Bronchial epithelial cell (primary cell): ENCODE data around the gene MOGAT1. TPM values are rescaled to one million over a fixed set of nuclear protein-coding genes. Genes with fewer than 3 reads are reported as not detected.

ENCODE experiments used
- DNase-seq: peaks from one replicate; pipeline ENCODE4 v3.0.0-alpha.2; 2010; ENCODE audit warnings: low read depth
- FAIRE-seq: peaks from 2 replicates; lab custom pipeline; 2011; peaks lifted over from hg19 to GRCh38; lab: Jason Lieb, UNC
- H3K27me3 ChIP-seq: 2 replicates; pipeline ENCODE4 v1.5.1; 2011; ENCODE audit warnings: low read length; ENCODE audit not compliant: control insufficient read depth, insufficient read depth
- H3K36me3 ChIP-seq: 2 replicates; pipeline ENCODE4 v1.5.1; 2011; ENCODE audit warnings: low read length; ENCODE audit not compliant: control insufficient read depth, insufficient read depth
- H3K4me3 ChIP-seq: 2 replicates; pipeline ENCODE4 v1.5.1; 2011; ENCODE audit warnings: mild to moderate bottlenecking, low read depth, low read length, control low read depth
- total RNA-seq: library from RNA; depleted of rRNA; stranded (reverse); fragments of >200 nt; gene quantifications from 2 replicates; pipeline ENCODE4 v1.2.1, GENCODE V29; 2014
- TF ChIP-seq, protein P1 (sequence below): IDR thresholded peaks from 2 replicates; pipeline ENCODE4 v1.5.1; 2011; ENCODE audit warnings: mild to moderate bottlenecking, moderate library complexity, low read length, control low read depth, inconsistent platforms; ENCODE audit not compliant: insufficient read depth, severe bottlenecking

The MOGAT1 gene
- total RNA-seq, 1 donor from 2014 or later, result not detected

GRCh38 chr2:222663479-222663878 lies 8.0 kb upstream of the MOGAT1 start:
- no peak for DNase-seq
- H3K27me3 ChIP-seq, result no peaks in the 10 kb centered on the region

GRCh38 chr2:222668494-222669154 lies 2.8 kb upstream of the MOGAT1 start:
- Histone ChIP-seq H3K27me3 (peaks cover 3% of the 10 kb centered on the region), H3K4me3 (no peak overlapping the region), H3K36me3 (no peaks in the 10 kb centered on the region)
- no peak for FAIRE-seq
- TF ChIP-seq, protein P1, sequence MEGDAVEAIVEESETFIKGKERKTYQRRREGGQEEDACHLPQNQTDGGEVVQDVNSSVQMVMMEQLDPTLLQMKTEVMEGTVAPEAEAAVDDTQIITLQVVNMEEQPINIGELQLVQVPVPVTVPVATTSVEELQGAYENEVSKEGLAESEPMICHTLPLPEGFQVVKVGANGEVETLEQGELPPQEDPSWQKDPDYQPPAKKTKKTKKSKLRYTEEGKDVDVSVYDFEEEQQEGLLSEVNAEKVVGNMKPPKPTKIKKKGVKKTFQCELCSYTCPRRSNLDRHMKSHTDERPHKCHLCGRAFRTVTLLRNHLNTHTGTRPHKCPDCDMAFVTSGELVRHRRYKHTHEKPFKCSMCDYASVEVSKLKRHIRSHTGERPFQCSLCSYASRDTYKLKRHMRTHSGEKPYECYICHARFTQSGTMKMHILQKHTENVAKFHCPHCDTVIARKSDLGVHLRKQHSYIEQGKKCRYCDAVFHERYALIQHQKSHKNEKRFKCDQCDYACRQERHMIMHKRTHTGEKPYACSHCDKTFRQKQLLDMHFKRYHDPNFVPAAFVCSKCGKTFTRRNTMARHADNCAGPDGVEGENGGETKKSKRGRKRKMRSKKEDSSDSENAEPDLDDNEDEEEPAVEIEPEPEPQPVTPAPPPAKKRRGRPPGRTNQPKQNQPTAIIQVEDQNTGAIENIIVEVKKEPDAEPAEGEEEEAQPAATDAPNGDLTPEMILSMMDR, result no peak
- DNase-seq, result no peak

More at GRCh38 chr2:222663479-222663878, 8.0 kb upstream of the MOGAT1 start:
- TF ChIP-seq, protein P1, result no peak
- no peaks in the 10 kb centered on the region for H3K36me3 ChIP-seq
- no peak overlapping the region for H3K4me3 ChIP-seq
- no peak for FAIRE-seq

DNA sequence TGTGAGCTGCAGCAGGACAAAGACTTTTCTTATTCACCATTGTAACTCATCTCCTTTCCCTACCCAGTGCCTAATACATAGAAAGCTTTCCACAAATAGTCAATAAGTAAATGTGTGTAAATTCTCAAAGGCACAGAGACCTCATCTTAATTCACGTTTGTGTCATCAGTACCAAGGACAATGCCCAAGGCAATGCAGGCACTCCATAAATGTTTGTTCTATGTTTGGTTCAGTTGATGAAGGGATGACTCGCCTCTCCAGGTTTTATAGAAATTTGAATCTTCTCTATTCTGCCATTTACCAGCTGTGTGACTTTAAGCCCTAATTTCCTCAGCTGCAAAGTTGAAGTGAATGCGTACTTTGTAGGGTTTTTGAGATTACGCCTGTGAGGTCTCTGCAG lies 2.1 kb upstream of the MOGAT1 start:
- no peaks in the 10 kb centered on the region for H3K36me3 ChIP-seq
- TF ChIP-seq, protein P1, result no peak
- peaks cover 3% of the 10 kb centered on the region for H3K27me3 ChIP-seq
- no peak for FAIRE-seq
- DNase-seq, result peak; percentile 24
- H3K4me3 ChIP-seq, result no peak overlapping the region

DNA sequence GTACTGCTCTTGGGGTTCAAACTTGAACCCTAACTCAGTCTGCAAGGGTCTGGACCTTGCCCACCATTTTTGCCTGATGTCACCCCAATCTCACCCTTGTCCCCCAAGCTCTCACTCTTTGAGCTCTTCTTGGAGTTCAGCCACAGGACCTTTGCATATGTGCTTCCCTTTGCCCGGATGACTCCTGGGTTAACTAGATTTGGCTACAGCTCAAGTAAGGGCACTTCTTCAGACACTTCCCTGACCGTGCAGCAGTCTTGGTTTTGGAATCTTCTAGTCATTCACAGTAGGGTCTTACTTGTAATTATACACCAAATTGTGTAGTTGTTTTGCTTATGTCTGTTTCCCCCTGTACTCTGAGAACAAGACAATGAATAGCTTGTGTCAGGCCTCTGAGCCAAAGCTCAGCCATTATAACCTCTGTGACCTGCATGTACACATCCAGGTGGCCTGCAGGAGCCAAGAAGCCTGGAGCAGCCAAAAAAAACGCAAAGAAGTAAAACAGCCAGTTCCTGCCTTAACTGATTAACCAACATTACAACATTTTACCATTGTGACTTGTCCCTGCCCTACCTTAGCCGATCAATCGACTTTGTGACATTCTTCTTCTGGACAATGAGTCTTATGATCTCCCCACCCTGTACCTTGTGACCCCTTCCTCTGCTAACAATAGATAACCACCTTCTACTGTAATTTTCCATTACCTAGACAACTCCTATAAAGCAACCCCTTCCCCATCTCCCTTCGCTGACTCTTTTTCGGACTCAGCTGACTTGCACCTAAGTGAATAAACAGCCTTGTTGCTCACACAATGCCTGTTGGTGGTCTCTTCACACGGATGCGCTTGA lies 1.0 kb upstream of the MOGAT1 start:
- DNase-seq, result no peak
- Histone ChIP-seq H3K4me3 (no peak overlapping the region), H3K27me3 (peaks cover 3% of the 10 kb centered on the region), H3K36me3 (no peaks in the 10 kb centered on the region)
- TF ChIP-seq, protein P1, result no peak
- FAIRE-seq, result no peak

DNA sequence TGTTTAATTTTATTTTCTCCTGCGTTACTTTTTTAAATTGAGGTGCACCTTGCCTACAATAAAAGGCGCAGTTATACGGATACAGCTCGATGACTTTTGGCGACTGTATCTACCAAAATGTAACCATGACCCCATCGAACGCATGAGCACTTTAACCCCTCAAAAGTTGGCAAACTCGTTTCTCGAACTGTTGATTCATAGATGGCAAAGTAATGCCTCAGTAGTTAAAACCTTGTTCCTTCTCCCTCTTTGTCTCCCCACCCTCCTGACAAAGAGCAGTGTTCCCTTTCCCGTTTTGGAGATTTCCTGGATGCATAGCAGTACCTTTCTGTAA lies 577 bp downstream of the MOGAT1 start:
- FAIRE-seq (no peak), DNase-seq (peak; percentile 29)
- Histone ChIP-seq H3K36me3 (no peaks in the 10 kb centered on the region), H3K27me3 (peaks cover 3% of the 10 kb centered on the region), H3K4me3 (peak overlapping the region; percentile 29)
- TF ChIP-seq, protein P1, result no peak
